Kidney tubule cell (primary cell): ENCODE results near the gene GNG4.
"Not testable (repeated sequence)": the region's sequence is repeated elsewhere in the genome, so short reads cannot be mapped to it uniquely, and the experiment has no call there.

Source experiments
- DNase-seq: peaks from one replicate; pipeline ENCODE4 v3.0.0-alpha.2; 2018; ENCODE audit warnings: low spot score

The GNG4 gene

GRCh38 chr1:235584973-235585372, 64.6 kb downstream of the GNG4 start:
- no peak for DNase-seq

- no peak for DNase-seq
Measured at GRCh38 chr1:235583511-235584001, 66.0 kb downstream of the GNG4 start.

DNA sequence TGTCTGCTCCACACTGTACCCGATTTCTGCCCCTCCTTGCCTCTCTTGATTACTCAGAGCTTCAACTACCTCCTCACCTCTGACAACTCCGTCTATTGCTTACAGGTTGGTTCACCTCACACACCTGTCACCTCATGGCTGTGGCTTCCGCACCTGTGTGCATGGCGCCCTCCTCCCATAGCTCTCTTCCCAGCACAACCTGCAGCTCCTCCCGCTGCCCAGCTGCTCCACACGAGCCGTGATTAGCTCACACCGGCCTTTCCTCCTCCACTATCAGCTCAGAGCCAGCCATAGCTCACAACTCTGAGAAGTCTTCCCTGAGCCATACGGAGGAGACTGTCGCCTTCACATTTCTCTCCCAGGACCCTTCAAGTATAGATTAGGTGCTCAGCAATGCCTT, 67.5 kb downstream of the GNG4 start:
- no peak for DNase-seq

DNA sequence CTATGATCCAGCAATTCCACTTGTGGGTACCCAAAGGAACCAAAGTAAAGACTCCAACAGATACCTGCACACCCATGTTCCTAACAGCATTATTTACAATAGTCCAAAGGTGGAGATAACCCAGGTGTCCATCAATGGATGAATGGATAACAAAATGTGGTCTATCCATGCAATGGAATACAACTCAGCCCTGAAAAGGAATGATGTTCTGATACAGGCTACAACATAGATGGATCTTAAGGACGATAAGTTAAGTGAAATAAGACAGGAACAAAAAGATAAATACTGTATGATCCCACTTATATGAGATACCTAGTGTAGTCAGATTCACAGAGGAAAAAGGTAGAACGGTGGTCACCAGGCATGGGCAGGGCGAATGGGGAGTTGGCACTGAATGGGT, 69.7 kb downstream of the GNG4 start:
- DNase-seq, result no peak

- DNase-seq, result no peak
Measured at GRCh38 chr1:235575597-235575996, 74.0 kb downstream of the GNG4 start.

- no peak for DNase-seq
Measured at GRCh38 chr1:235573880-235574279, 75.7 kb downstream of the GNG4 start.

GRCh38 chr1:235572971-235573370, 76.6 kb downstream of the GNG4 start:
- DNase-seq, result not testable (repeated sequence)

- DNase-seq, result no peak
Measured at GRCh38 chr1:235571482-235571881, 78.1 kb downstream of the GNG4 start.

GRCh38 chr1:235567812-235568503, 81.6 kb downstream of the GNG4 start:
- no peak for DNase-seq

GRCh38 chr1:235566084-235566483, 83.5 kb downstream of the GNG4 start:
- no peak for DNase-seq

- DNase-seq, result no peak
Measured at GRCh38 chr1:235563513-235564061, 86.0 kb downstream of the GNG4 start.

GRCh38 chr1:235562589-235562988, 87.0 kb downstream of the GNG4 start:
- no peak for DNase-seq

DNA sequence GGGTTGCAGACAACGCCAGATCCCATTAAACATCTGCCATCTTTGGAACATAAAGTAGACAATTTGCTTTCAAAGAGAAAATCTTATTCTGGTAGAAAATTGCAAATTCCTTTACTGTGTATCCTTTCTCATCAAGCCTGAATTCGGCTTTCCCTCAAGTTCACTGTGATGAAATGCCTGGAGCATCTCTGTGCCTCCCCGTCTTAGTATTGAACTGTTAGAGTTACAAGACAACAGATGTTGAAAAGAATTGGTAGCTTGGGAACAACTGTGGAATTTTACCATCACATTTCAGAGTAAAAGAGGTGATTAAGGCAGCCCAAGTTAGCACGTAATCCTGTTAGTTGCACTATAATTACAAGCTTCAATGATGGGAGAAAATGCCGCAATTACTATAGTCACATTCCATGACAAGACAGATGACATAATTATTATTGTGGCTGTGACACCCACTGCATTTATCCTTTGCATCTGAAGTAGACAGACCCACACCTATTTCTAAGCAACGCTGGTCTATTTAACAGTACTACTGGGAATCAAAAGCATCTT, 90.9 kb downstream of the GNG4 start:
- no peak for DNase-seq

DNA sequence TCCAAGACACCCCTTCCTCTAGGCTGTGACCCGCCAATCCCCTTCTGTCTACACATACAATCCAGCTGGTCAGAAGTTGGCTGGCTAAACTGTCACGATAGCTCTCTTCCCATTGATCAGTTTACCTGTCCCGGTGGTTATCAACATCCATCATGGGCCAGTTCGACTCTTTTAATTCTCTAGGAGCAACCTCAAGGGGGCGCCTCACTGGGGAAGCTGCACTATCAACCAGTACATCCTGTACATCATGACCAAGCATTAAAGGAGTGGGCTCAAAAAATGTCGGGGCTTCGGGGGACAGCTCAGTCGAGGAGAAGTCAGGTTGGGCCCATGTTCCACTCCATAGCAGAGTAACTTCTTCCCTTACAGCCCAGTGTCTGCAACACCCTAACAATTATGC, 92.1 kb downstream of the GNG4 start:
- DNase-seq, result no peak

- DNase-seq, result no peak
Measured at GRCh38 chr1:235556807-235557206, 92.8 kb downstream of the GNG4 start.

DNA sequence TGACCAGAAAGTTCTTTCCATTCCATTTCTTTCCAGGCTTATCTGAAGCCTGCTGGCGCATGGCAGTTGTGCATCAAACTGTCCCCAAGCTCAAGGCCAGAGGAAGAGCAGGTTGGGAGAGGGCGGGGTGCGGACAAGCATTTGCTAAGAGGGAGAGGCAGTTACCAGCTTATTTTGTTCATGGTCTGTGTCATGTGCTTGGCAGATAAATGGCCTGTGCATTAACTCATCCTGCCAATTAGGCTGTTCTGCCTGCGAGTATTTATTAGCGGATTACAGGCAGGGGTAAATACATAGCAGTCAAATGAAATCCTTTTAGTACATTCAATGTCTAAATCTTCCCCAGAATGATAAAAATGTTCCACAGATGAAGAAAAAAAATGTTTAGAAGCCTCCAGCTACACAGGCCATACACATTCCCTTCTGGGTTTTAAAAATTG, 96.5 kb downstream of the GNG4 start:
- DNase-seq, result no peak

- DNase-seq, result no peak
Measured at GRCh38 chr1:235552146-235552716, 97.4 kb downstream of the GNG4 start.

GRCh38 chr1:235549351-235550139, 100.0 kb downstream of the GNG4 start:
- no peak for DNase-seq

- not testable (repeated sequence) for DNase-seq
Measured at GRCh38 chr1:235546369-235547155, 103.0 kb downstream of the GNG4 start.

- DNase-seq, result peak; percentile 56
Measured at GRCh38 chr1:235545292-235545930, 104.2 kb downstream of the GNG4 start.

- not testable (repeated sequence) for DNase-seq
Measured at GRCh38 chr1:235542845-235543244, 106.7 kb downstream of the GNG4 start.
